ENCODE data around the gene TTYH3.
A peak's percentile ranks its signal among the peaks of the same experiment; 100 is the strongest.
"Not testable (repeated sequence)": the region's sequence is repeated elsewhere in the genome, so short reads cannot be mapped to it uniquely, and the experiment has no call there.

TTYH3 gene

DNA sequence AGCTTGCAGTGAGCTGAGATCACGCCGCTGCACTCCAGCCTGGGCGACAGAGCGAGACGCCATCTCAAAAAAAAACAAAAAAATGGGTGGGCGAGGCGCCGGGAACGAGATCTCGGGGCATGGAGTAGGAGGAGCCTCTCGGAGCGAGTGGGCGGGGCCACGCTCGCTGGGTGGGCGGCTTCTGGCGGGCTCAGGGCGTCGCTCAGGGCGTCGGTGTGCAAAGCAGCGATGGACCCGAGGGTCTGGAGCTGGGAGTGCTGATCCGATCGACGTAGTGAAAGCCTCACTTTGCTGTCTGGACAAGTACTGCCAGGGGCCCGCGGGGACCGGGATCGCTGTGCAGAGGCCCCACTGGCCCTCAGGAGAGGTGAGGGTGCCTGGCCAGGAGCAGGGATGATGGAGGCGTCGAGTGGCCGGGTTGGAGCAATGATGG is 33.6 kb downstream of the TTYH3 start:
- DNase-seq (ENCODE audit: low read depth): no peak

DNA sequence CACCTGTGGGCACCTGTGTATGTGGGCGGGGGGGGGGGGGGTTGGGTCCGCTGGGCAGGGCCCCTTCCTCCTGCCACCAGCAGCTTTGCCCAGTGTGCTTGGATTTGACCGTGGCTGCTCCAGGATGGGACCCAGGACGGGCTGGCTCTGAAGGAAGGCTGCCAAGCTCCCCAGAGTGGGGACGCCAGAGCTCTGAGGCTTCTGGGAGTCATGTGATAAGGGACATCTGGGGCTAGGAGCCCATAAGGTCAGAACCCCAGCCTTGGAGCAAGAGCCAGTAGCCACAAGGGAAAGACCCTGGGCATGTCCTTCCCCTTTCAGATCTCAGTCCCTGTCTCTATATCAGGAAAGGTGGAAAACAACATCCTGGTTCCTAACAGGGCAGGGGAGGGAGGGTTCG is 34.4 kb downstream of the TTYH3 start:
- no peak for DNase-seq (ENCODE audit: low read depth)

DNA sequence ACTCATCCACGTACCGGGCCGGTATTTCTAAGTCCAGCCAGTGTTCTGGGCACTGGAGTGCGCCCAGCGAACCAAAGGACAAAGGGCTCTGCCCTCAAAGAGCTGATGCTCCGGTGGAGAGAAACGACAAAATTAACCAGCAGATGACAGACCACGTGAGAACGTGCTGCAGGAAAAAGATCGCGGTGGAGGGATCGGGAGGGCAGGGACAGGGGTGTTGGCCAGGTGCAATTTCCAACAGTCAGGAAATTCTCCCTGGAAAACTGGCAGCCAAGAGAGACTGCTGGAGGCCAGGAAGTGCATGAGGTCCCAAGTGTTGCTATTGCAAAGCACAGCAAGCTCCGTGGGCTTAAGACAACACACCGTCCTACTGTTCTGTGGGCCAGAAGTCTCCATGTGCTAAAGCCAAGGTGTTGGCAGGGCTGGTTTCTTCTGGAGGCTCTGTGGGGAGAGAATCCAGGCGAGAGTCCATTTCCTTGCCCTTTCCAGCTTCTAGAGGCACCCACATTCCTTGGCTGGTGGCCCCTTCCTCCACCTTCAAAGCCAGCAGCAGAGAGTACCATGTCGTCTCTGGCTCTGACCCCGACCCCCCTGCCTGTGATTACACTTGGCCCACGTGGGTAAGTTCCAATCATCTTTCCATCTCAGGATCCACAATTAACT is 34.9 kb downstream of the TTYH3 start:
- no peak for DNase-seq (ENCODE audit: low read depth)

DNA sequence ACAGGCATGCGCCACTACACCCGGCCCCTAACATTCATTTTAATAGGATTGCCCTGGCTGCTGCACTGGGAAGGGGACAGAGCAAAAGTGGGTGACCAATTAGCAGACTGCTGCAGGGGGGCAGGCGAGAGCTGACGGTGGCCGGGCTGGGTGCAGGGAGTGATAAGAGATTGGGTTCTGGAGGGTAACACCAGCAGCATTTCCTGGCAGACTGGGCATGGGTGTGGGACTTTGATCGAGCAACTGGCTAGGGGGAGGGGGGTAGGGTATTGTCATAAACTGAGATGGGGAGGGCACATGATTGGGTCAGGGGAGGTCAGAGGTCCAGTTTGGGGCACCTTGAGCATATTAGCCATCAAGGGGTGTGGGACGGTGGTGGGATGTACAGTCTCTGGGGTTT is 36.1 kb downstream of the TTYH3 start:
- no peak for DNase-seq (ENCODE audit: low read depth)

DNA sequence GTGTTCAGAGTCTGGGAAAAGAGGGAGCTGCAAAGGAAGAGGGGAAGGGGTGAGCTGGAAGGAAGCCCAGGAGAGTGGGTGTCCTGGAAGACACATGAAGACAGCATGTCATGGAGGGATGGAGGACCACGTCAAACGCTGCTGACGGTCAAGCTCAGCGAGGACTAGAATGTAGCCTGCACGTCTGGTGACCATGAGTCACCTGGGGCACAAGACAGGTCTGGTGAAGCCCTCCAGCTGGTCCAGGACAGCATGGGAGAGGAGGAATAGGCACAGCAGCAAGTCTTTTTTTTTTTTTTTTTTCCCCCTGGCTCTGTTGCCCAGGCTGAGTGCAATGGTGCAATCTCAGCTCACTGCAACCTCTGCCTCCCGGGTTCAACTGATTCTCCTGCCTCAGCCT is 36.6 kb downstream of the TTYH3 start:
- no peak for DNase-seq (ENCODE audit: low read depth)

DNA sequence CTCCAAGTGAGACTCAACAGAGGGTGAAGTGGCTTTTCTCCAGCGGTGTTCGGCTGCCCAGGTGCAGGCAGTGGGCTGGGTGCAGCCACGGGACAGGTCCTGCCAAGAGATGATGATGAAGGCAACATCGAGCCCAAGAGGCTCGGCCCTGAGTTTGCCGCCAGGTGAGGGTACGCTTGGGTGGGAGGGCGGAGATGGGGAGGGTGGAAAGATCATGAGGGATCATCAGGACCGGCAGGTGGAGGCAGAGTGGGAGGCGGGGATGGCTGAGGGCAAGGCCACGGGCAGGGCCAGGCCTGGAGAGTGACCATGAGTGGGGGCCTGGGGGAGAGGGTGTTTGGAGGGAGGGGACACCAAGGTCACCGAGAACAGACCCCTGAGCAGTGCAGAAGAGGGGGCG is 38.4 kb downstream of the TTYH3 start:
- no peak for DNase-seq (ENCODE audit: low read depth)

DNA sequence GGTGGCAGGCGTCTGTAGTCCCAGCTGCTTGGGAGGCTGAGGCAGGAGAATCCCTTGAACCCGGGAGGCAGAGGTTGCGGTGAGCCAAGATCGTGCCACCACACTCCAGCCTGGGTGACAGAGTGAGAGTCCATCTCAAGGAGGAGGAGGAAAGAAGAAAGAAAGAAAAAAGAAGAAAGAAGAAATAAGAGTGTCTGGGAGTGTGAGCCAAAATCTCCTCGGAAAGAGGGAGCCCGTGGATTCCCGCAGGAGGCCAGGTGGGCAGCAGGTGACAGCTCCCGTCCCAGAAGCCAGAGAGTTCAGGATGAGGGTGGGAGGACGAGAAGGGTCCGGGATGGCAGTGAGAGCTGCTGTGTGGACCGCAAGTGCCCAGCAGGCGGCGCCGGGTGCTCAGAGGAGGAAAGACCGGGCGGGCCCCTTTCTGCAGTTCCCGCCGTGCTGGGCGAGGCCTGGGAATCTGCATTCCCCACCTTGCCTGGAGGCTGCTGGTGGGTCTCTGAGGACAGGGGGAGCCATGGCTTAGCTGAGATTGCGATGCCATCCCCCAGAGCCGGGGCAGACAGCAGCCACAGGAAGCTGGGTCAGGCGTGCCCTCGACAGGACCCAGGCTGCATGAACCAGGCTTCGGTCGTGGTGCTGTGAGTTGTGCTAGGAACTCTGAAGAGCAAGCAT is 39.1 kb downstream of the TTYH3 start:
- DNase-seq (ENCODE audit: low read depth): peak; percentile 51

DNA sequence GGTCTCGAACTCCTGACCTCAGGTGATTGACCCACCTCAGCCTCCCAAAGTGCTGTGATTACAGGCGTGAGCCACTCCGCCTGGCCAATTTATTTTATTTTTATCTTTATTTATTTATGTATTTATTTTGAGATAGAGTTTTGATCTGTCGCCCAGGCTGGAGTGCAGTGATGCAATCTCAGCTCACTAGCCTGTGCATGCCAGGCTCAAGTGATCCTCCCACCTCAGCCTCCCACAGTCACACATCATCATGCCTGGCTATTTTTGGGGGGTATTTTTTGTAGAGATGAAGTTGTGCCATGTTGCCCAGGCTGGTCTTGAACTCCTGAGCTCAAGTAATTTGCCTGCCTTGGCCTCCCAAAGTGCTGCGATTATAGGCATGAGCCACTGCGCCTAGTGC is 41.4 kb downstream of the TTYH3 start:
- DNase-seq (ENCODE audit: low read depth): not testable (repeated sequence)

DNA sequence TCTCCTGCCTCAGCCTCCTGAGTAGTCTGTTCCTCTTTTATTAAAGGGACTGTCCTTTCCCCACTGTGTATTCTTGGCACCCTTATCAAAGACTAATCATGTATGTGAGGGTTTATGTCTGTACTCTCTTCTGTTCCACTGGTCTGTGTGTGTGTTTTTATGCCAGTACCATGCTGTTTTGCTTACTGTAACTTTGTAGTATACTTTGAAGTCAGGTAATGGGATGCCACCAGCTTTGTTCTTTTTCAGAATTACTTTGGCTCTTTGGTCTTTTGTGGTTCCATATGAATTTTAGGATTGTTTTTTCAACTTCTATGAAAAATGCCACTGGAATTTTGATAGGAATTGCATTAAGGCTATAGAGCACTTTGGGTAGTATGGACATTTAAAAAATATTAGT is 42.1 kb downstream of the TTYH3 start:
- DNase-seq (ENCODE audit: low read depth): no peak

DNA sequence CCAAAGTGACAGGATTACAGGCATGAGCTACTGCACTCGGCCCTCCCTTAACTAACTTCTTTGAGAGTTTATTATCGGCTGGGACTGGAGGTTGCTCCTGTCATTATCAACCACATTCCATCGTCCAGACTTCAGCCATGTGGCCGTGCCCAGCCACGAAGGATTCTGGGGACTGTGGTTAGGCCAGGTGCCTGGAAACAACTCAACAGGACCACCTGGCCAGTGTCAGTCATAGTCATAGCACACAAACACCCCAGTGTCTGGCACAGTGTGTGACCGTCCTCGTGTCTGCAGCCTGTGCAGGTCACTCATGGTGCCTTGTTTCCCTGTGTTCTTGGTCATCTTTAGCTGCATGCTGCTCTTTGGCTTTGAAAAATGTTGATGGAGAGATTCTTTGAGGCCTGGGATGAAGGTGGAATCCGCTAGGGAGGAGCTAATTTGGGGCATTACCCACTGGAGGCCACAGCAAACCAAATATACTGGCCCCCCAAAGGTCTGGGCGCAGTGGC is 43.5 kb downstream of the TTYH3 start:
- DNase-seq (ENCODE audit: low read depth): no peak

DNA sequence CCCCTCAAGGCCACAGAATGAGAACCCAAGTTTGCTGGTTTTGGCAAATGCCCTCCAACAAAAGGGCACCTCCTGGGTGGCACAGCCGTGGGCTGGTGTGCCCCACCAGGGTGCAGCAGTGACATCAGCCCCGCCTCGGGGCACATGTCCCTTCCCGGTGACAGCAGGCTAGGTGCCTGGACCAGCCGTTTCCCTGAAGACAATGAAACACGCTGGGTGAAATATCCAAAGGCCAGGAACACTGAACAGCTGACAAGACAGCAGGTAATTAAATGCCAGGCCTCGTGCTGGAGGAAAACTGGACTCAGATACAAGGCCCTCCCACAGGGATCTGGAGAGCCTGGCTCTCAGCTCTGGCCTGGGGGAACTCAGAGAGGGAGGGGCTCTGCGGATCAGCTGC is 44.8 kb downstream of the TTYH3 start:
- not testable (repeated sequence) for DNase-seq (ENCODE audit: low read depth)

DNA sequence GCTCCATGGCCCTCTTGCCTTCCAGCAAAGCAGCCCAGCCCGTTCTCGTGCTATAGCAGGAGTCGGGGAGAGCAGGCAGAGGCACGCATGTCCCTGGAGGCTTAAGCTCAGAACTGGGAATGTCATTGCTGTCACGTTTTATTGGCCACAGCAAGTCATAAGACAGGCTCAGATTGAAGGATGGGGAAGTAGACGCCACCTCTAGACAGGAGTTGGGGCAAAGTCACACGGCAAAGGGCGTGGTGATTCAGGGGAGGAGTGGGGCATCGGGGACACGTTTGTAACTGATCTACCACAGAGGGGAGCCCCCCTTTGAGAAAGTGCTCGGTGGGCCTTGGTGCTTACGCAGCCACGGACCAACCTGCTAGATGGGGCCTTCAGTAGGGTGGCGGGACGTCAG is 46.7 kb downstream of the TTYH3 start:
- DNase-seq (ENCODE audit: low read depth): not testable (repeated sequence)

DNA sequence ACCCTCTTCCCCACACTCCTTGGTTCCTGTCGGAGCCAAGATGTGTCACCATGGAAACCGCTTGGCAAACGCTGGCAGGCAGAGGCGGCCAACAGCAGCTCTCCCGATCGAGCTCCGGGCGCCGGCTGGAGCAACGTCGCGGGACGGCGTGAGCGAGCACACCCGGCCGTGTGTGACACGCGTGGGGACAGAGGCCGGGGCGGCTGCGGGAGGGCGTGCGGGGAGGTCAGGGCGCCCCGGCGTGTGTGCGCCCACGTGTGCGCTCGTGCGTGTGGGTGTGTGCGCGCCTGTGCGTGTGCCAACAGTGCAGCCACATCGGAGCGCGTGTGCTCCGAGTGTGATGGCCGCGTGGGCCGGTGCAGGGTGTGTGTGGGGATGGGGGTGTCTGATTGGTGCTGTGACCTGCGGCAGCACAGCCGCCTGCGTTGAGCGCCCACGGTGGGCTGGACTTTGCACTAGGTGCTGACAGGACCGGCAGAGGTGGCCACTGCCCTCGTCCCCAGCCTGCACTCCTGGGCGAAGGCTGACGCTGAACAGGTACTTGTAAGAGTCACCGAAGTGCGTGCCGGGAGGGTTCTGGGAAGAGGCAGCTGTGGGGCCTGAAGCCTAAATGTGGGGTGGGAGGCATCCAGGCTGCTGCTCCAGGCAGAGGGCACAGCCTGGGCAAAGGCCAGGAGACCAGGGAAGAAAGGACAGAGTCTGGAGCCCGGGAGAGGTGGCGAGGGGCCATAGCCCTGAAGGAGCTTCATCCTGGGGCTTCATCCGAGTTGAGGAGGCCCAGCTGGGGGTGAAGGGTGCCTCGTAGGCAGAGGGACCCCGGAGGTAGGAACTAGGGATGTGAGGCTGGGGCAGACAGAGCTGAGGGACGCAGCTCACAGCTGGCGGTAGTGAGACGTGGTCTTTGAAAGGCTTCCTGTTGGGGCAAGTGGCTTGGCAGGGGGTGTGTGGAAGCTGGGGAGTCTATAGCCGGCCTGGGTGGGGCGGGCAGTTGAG is 47.6 kb downstream of the TTYH3 start:
- DNase-seq (ENCODE audit: low read depth): not testable (repeated sequence)

DNA sequence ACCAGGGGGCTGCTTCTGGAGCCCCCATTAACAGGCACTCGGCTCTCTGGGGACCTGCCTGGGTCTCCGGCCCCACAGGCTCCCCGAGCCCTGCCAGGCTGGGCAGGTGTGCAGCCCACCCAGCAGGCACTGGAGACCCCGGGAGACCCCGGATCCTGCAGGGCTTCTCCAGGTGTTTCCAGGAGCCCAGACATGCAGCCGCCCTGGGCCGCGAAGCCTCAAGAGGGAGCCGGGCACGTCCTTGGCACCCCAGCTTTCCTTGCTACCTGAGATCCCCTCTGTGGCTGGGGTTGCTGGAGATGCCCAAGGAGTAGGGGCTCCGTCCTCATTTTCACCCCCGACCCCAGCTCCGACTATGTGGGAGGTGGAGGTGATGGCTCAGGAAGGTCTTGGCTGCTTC is 48.5 kb downstream of the TTYH3 start:
- DNase-seq (ENCODE audit: low read depth): no peak

DNA sequence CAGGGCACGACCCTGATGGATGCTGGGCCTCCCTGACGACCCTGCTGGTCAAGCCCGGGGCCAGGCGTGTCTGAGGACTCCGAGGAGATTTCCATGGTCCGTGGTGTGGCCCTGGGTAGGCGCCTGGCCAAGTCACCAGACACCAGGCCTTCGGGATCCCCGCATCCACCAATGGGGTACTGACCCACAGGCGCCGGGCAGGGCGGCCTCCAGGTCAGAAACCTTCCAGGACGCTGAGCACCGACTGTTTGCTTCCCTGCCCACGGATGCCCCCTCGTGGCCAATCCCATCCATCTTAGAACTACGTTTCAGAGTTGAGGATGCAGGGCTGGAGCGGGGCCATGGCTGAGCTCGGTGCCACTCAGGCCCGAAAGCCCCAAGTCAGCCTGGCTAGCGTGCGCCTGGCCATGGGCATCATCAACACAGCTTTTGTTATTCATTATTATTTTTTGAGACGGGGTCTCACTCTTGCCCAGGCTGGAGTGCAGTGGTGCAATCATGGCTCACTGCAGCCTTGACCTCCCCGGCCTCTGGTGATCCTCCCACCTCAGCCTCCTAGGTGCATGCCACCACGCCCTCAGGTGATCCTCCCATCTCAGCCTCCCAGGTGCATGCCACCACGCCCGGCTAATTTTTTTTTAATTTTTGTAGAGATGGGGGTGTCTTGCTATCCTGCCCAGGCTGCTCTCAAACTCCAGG is 49.2 kb downstream of the TTYH3 start:
- peak; percentile 20 for DNase-seq (ENCODE audit: low read depth)

DNA sequence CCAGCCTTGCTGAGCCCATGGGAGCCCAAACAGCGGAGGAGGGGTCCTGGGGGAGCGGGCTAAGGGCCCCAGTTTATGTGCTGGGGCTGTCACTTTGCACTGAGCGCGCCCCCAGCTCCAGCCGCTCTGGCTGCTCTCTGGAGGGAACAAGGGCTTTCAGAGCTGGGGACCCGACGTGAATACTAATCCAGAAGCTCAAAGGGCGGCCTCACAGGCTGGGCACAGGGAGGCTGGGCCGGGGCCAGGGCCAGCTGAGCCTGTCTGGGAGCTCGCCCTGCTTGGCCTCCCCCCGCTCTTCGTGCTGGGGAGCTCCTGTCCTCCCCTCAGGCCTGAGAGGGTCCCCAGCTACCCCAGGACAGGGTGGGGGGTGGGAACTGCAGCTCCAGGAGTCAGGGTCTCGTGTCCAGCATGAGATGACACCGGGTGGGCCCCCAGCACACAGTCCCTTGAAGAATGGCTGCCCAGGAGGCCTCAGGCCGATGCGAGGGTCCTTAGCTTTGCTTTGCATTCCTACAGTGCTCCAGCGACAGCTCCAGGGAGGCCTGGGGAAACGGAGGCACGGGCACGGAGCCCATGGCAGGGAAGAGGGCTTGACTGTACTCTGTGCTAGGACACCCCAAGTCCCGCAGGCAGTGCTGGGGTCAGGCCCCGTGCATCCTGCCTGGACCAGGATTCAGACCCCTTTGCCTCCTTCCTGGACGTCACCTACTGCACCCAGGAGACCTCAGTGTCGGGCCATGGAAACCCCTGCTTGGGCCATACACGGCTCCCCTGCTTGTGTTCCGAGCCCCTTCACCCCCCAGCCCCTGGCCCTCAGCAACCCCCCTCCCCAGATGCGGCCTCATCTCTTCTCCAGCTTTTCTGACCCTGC is 50.4 kb downstream of the TTYH3 start:
- no peak for DNase-seq (ENCODE audit: low read depth)

DNA sequence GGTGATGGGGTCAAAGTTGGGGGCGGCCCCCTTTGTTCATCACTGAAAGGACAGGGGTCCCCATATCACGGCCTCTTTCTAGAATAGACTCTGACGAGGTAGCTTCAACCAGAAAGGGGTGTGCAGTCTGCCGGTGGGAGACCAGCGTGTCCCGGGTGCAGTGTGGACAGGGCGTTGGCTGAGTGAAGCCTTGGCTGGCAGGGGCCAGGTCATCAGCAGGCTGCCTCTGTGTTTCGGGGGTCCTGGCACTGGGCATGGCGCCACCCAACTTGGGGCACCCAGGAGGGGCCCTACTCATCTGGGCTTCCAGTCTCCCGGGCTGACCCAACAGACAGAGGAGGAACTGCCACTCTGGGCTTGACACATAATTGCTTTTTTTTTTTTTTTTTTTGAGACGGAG is 52.7 kb downstream of the TTYH3 start:
- DNase-seq (ENCODE audit: low read depth): no peak

DNA sequence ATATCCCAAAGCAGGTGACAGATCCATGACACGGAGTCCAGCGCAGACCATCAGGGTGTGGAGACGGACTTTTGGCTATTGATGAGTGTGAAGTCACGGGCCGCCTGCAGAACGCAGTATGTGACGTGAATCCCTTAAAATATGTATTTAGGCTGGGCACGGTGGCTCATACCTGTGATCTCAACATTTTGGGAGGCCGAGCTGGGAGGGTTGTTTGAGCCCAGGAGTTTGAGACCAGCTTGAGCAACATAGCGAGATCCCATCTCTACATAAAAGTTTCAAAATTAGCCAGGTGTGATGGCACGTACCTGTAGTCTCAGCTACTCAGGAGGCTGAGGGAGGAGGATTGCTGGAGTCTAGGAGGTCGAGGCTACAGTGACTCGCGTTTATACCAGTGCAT is 54.3 kb downstream of the TTYH3 start:
- DNase-seq (ENCODE audit: low read depth): no peak

DNA sequence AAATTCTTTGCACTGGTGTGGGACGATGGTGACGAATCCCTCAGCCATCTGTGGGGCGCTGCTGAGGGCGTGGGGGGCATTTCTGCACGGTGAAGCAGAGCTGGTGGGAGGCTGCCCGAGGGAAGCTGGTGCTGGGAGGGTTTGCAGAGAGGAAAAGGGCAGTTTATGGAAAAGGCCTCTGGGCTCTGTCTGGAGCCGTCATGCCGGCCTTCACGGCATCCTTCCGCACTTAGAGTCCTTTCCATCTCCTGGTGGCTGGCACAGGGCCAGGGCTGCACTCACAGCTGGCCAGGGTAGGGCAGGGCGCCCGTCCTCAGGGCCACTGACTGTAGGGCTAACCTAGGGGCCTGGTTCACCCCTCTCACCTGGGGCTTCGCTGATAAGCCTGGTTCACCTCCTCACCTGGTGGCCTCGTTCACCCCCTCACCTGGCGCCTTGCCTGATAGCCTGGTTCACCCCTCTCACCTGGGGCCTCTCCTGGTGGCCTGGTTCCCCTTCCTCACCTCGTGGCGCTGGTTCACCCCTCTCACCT is 55.6 kb downstream of the TTYH3 start:
- no peak for DNase-seq (ENCODE audit: low read depth)

DNA sequence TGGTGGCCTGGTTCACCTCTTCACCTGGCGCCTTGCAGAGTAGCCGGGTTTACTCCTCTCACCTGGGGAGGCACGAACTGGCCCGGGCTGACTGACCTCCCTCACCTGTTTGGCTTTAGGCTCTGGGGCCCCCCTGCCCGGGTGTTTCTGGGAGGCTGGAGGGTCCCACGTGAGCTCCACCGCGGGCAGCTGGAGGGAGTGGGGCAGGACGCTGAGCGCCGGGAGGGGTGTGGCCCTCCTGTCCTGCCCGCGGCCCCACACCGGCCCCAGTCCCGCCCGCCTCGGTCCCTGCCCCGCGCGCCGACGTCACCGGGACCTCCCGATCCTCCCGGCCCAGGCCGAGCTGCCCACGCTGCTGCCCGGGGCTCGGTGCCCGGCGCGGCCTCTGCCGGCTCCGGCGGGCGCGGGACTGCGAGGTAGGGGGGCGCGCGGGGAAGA is 56.1 kb downstream of the TTYH3 start, which contains the start of gene AMZ1:
AMZ1 (plus strand) TSS at position 322 of the 438 bp plus-strand sequence. CDS start 12,250 bp downstream, outside the sequence.
- DNase-seq (ENCODE audit: low read depth): no peak

Measured in activated T-cell treated with anti-CD3 and anti-CD28 coated beads for 24 hours (primary cell).